Left lung (tissue), 10 donors: Measurements from ENCODE around the gene CTNND2. TPM values are rescaled to one million over a fixed set of nuclear protein-coding genes. Genes with fewer than 3 reads are reported as not detected.

Source experiments
- ATAC-seq: fragments of 200-7000 bp; cut with Tn5 transposase; one replicate; pipeline ENCODE4 v1.9.1; 2020; ENCODE audit warnings: moderate library complexity
- DNase-seq, 4 donors: peaks; one replicate each; pipeline ENCODE4 v3.0.0-alpha.2; 2013 to 2020
- H3K27ac ChIP-seq, 2 donors: fragments of 200-600 bp; sonication (generic) in 1 of 2; one replicate each; pipeline versions ENCODE4 v1.5.0 to v1.8.0; 2020 to 2021
- H3K27me3 ChIP-seq, 2 donors: fragments of 200-600 bp; sonication (generic) in 1 of 2; one replicate each; pipeline versions ENCODE4 v1.5.0 to v1.8.0; 2020 to 2021
- H3K36me3 ChIP-seq, 2 donors: fragments of 200-600 bp; sonication (generic) in 1 of 2; one replicate each; pipeline versions ENCODE4 v1.5.0 to v1.8.0; 2020 to 2021
- H3K4me1 ChIP-seq, 2 donors: fragments of 200-600 bp; one replicate each; pipeline ENCODE4 v1.8.0; 2021
- H3K4me3 ChIP-seq, 2 donors: fragments of 200-600 bp; sonication (generic) in 1 of 2; one replicate each; pipeline versions ENCODE4 v1.5.0 to v1.8.0; 2020 to 2021; ENCODE audit warnings: mild to moderate bottlenecking in 1 of 2
- H3K9me3 ChIP-seq, 2 donors: fragments of 200-600 bp; sonication (generic) in 1 of 2; one replicate each; pipeline versions ENCODE4 v1.5.0 to v1.8.0; 2020 to 2021
- intact Hi-C, 2 donors: fragments of 100-400 bp; cut with DNase I; formaldehyde crosslinking; loops; one replicate each; pipeline versions ENCODE4 v1.11.2 to v1.14.2; 2022
- polyA plus RNA-seq, 6 donors: library from polyadenylated mRNA; unstranded; fragments of 120-200 nt; gene quantifications; one replicate each; pipeline ENCODE4 v1.2.1, GENCODE V29; 2013; ENCODE audit not compliant: insufficient read length in 6 of 6
- total RNA-seq, 2 donors: library from RNA; stranded (reverse); fragmentation: NEBNext Ultra II Directional; extraction: Animal tissue kit (Norgen Biotek cat#: 25700); gene quantifications; one replicate each; pipeline ENCODE4 v1.2.1, GENCODE V29; 2021
- TF ChIP-seq, protein P1 (sequence below), 2 donors: fragments of 200-600 bp; sonication (generic) in 1 of 2; IDR thresholded peaks; one replicate each; pipeline versions ENCODE4 v1.5.0 to v1.8.0; 2021; ENCODE audit warnings: antibody characterized with exemption in 2 of 2
- donor health status: DM: no; HTN: yes; CAD: no.
- donor health status: DM: no; HTN: no; CAD: no.

The CTNND2 gene
- total and polyA plus RNA-seq, 8 donors, result 1.2 to 4.2 (median 2.2) TPM; not detected in 1

DNA sequence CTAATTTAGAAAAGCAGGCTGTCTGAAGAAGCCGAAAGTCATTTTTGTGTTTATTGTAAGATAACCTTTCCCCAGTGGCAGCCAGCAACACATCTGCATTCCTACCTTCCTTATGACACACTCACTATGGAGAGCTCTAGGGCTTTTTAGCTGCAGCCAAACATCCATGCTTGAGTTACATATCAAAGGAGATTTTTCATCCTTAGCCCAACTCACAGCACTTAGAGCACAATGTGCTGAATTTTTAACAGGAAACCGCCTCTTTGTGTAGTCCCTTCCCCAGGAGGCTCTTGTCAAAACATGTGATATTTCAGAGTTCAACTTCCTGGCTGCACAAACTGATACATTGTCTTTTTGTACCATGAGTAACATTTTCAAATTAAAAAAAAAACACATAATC is 379.2 kb downstream of the CTNND2 start:
- Histone ChIP-seq H3K9me3 (no peaks in the 10 kb centered on the region), H3K36me3 (no peaks in the 10 kb centered on the region), H3K27ac (no peak overlapping the region), H3K4me3 (no peak overlapping the region), H3K4me1 (no peaks in the 10 kb centered on the region), H3K27me3 (no peaks in the 10 kb centered on the region)
- DNase-seq (no peak), ATAC-seq (no peak)
- intact Hi-C loops, result no loop called here
- TF ChIP-seq, protein P1, sequence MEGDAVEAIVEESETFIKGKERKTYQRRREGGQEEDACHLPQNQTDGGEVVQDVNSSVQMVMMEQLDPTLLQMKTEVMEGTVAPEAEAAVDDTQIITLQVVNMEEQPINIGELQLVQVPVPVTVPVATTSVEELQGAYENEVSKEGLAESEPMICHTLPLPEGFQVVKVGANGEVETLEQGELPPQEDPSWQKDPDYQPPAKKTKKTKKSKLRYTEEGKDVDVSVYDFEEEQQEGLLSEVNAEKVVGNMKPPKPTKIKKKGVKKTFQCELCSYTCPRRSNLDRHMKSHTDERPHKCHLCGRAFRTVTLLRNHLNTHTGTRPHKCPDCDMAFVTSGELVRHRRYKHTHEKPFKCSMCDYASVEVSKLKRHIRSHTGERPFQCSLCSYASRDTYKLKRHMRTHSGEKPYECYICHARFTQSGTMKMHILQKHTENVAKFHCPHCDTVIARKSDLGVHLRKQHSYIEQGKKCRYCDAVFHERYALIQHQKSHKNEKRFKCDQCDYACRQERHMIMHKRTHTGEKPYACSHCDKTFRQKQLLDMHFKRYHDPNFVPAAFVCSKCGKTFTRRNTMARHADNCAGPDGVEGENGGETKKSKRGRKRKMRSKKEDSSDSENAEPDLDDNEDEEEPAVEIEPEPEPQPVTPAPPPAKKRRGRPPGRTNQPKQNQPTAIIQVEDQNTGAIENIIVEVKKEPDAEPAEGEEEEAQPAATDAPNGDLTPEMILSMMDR (IDR thresholded peaks at IDR 0.05), result no peak

GRCh38 chr5:11524188-11524587 is 380.1 kb downstream of the CTNND2 start:
- no peak for ATAC-seq
- DNase-seq, result no peak
- no peak overlapping the region for H3K4me3 ChIP-seq
- no peaks in the 10 kb centered on the region for H3K36me3 ChIP-seq
- no peaks in the 10 kb centered on the region for H3K27me3 ChIP-seq
- H3K9me3 ChIP-seq, result no peaks in the 10 kb centered on the region
- intact Hi-C loops, result no loop called here
- H3K4me1 ChIP-seq, result no peaks in the 10 kb centered on the region
- TF ChIP-seq, protein P1 (IDR thresholded peaks at IDR 0.05), result no peak
- H3K27ac ChIP-seq, result no peak overlapping the region

DNA sequence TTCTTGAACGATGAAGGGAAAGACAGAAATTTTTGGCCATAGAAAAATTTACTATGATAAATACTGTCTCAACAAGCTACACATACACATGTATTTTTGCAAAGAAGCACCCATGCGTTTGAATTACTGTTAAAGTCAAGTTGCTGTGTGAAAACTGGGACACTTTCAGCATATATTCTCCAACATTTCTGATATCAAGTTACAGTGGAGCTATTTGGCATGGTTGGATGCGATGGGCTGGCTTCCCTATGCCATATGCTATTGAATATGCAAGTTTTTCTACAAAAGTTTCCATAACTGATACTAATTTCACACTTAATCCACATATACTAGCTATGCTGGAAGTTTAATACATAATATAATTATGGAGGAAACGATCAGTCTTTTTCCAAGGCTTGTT is 381.4 kb downstream of the CTNND2 start:
- TF ChIP-seq, protein P1 (IDR thresholded peaks at IDR 0.05), result no peak
- DNase-seq (no peak), ATAC-seq (no peak)
- H3K4me1 ChIP-seq, result no peaks in the 10 kb centered on the region
- no peaks in the 10 kb centered on the region for H3K9me3 ChIP-seq
- H3K27ac ChIP-seq, result no peak overlapping the region
- intact Hi-C loops, result no loop called here
- H3K27me3 ChIP-seq, result no peaks in the 10 kb centered on the region
- no peak overlapping the region for H3K4me3 ChIP-seq
- no peaks in the 10 kb centered on the region for H3K36me3 ChIP-seq

GRCh38 chr5:11520241-11520930 is 383.9 kb downstream of the CTNND2 start:
- no peak for DNase-seq
- intact Hi-C loops, result no loop called here

DNA sequence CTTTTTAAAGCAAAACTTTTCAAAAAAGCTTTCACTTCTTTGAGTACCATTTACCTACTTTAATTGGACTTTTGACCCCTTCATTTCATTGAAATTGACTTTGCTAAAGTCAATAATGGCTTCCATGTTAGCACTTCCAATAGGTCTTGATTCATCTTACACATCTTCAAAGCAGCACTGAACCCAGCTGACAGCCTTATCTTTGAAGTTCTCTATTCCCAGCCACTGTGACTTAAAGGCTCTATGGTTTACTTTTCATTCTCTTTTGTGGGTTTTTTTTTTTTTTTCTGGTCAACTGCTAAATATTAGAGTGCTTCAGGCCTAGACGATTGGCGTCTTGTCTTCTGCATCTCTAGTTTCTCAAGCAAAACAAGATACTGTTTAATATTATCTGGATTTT is 385.0 kb downstream of the CTNND2 start:
- ATAC-seq, result no peak
- H3K4me1 ChIP-seq, result no peaks in the 10 kb centered on the region
- no peak for DNase-seq
- no peaks in the 10 kb centered on the region for H3K9me3 ChIP-seq
- H3K36me3 ChIP-seq, result no peaks in the 10 kb centered on the region
- TF ChIP-seq, protein P1 (IDR thresholded peaks at IDR 0.05), result no peak
- intact Hi-C loops, result no loop called here
- no peak overlapping the region for H3K27ac ChIP-seq
- H3K4me3 ChIP-seq, result no peak overlapping the region
- H3K27me3 ChIP-seq, result no peaks in the 10 kb centered on the region

More at GRCh38 chr5:11520241-11520930, 383.9 kb downstream of the CTNND2 start:
- TF ChIP-seq, protein P1 (IDR thresholded peaks at IDR 0.05), result no peak
- ATAC-seq, result no peak
- Histone ChIP-seq H3K9me3 (no peaks in the 10 kb centered on the region), H3K27me3 (no peaks in the 10 kb centered on the region), H3K27ac (no peak overlapping the region), H3K4me1 (no peaks in the 10 kb centered on the region), H3K36me3 (no peaks in the 10 kb centered on the region), H3K4me3 (no peak overlapping the region)
